ENCODE results near the gene NLRP12. TPM values are rescaled to one million over a fixed set of nuclear protein-coding genes. Genes with fewer than 3 reads are reported as not detected.

The NLRP12 gene
- total and polyA plus RNA-seq, 10 of the 15 experiments (the other 5 are each of a cell fraction or from before 2014, with no cell fraction given): not detected

DNA sequence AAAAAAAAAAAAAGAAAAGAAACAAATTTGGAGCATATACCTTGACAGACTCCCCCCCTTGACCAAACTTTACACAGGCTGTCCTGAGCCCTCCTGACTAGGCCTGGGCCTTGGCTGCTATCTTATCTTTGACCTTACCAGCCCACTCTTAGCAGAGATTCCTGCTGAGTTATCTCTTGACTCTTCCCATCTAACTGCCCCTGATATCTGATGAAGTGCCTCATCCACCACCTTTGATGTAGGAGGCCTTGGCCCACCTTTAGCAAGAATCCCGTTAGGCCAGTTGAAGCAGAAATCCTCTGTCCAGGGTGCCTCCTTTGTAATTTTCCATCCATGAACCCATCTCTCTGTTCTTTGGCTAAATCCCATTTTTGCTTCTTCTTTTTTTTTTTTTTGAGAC lies 43.6 kb downstream of the NLRP12 start (continued):
- TF ChIP-seq, protein P1, sequence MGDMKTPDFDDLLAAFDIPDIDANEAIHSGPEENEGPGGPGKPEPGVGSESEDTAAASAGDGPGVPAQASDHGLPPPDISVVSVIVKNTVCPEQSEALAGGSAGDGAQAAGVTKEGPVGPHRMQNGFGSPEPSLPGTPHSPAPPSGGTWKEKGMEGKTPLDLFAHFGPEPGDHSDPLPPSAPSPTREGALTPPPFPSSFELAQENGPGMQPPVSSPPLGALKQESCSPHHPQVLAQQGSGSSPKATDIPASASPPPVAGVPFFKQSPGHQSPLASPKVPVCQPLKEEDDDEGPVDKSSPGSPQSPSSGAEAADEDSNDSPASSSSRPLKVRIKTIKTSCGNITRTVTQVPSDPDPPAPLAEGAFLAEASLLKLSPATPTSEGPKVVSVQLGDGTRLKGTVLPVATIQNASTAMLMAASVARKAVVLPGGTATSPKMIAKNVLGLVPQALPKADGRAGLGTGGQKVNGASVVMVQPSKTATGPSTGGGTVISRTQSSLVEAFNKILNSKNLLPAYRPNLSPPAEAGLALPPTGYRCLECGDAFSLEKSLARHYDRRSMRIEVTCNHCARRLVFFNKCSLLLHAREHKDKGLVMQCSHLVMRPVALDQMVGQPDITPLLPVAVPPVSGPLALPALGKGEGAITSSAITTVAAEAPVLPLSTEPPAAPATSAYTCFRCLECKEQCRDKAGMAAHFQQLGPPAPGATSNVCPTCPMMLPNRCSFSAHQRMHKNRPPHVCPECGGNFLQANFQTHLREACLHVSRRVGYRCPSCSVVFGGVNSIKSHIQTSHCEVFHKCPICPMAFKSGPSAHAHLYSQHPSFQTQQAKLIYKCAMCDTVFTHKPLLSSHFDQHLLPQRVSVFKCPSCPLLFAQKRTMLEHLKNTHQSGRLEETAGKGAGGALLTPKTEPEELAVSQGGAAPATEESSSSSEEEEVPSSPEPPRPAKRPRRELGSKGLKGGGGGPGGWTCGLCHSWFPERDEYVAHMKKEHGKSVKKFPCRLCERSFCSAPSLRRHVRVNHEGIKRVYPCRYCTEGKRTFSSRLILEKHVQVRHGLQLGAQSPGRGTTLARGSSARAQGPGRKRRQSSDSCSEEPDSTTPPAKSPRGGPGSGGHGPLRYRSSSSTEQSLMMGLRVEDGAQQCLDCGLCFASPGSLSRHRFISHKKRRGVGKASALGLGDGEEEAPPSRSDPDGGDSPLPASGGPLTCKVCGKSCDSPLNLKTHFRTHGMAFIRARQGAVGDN (IDR thresholded peaks at IDR 0.05): no peak

GRCh38 chr19:53775524-53775923 lies 48.6 kb downstream of the NLRP12 start:
- ChIA-PET RAD21 (ENCODE audit: unreplicated experiment) (no interaction called here), POLR2A (no interaction called here), SMC1A (ENCODE audit: uncharacterized antibody, unreplicated experiment) (no interaction called here), CTCF (no interaction called here)
- no peak for ATAC-seq
- no peaks in the 10 kb centered on the region for H4K20me1 ChIP-seq (ENCODE audit: control insufficient read depth, insufficient read depth)
- H3K4me1 ChIP-seq (ENCODE audit: control insufficient read depth, insufficient read depth, low read length): no peaks in the 10 kb centered on the region
- H3K27me3 ChIP-seq (replicated peaks in 1 of 2; ENCODE audit: control insufficient read depth in 2 of 2, insufficient read depth in 2 of 2, low read length in 1 of 2): no peaks in the 10 kb centered on the region
- H3K4me2 ChIP-seq (ENCODE audit: control insufficient read depth, insufficient read depth): no peak overlapping the region
- no peaks in the 10 kb centered on the region for H3K36me3 ChIP-seq (ENCODE audit: control insufficient read depth in 2 of 2, insufficient read depth in 2 of 2, low read length in 1 of 2)
- intact Hi-C loops (cut with micrococcal nuclease; ENCODE audit: unreplicated experiment): no loop called here
- 84% methylated on average over 18 of the region's 18 CpGs for WGBS (ENCODE audit: insufficient coverage, insufficient replicate concordance, low lambda C conversion rate, missing lambda C conversion rate)
- H2AFZ ChIP-seq (ENCODE audit: control insufficient read depth, low read depth, low read length): no peak overlapping the region
- in situ Hi-C loops (cut with MboI): no loop called here
- H3K27ac ChIP-seq (ENCODE audit: control insufficient read depth, insufficient read depth): no peak overlapping the region
- no peak for FAIRE-seq
- no TSS peak for BruUV-seq (replicated peaks)
- H3K4me3 ChIP-seq: no peak overlapping the region
- H3K79me2 ChIP-seq (ENCODE audit: control insufficient read depth, insufficient read depth, low read length): no peaks in the 10 kb centered on the region
- no peak overlapping the region for H3K9ac ChIP-seq (ENCODE audit: control insufficient read depth, insufficient read depth, low read length)
- no peak for DNase-seq (ENCODE audit: low read depth, low spot score)
- no peaks in the 10 kb centered on the region for H3K9me3 ChIP-seq (replicated peaks; ENCODE audit: control insufficient read depth, insufficient read depth, low read length)
- no peak for TF ChIP-seq BMI1 (IDR thresholded peaks at IDR 0.05; ENCODE audit: borderline replicate concordance)
- TF ChIP-seq TBL1XR1 (IDR thresholded peaks at IDR 0.05; ENCODE audit: low read depth, low read length): no peak
- TF ChIP-seq SKIL (IDR thresholded peaks at IDR 0.05; ENCODE audit: low read depth, poor library complexity, severe bottlenecking): no peak
- no peak for TF ChIP-seq SMARCA5 (IDR thresholded peaks at IDR 0.05)
- no peak for TF ChIP-seq RBBP5 (conservative IDR thresholded peaks at IDR 0.05)
- TF ChIP-seq ASH2L (IDR thresholded peaks at IDR 0.05; ENCODE audit: borderline replicate concordance, low read depth): no peak
- no peak for TF ChIP-seq EP300 (IDR thresholded peaks at IDR 0.05; ENCODE audit: borderline replicate concordance in 1 of 2, control insufficient read depth in 1 of 2, low read depth in 2 of 2, low read length in 2 of 2)
- no peak for TF ChIP-seq BCL11A (IDR thresholded peaks at IDR 0.05; ENCODE audit: low read depth, low read length)
- TF ChIP-seq PRDM15 (CRISPR knock-in tag; IDR thresholded peaks at IDR 0.05): no peak
- TF ChIP-seq NRF1 (conservative IDR thresholded peaks at IDR 0.05; ENCODE audit: low read depth, low read length): no peak
- no peak for TF ChIP-seq CREM (IDR thresholded peaks at IDR 0.05; ENCODE audit: low read depth)

All from GM12878 (cell line).